ENCODE results near the gene CRELD2. TPM values are rescaled to one million over a fixed set of nuclear protein-coding genes. Genes with fewer than 3 reads are reported as not detected.

CRELD2 gene
- polyA plus RNA-seq, 2 of the 4 experiments (the other 2 are of a cell fraction), result 15.1 to 18.7 TPM

DNA sequence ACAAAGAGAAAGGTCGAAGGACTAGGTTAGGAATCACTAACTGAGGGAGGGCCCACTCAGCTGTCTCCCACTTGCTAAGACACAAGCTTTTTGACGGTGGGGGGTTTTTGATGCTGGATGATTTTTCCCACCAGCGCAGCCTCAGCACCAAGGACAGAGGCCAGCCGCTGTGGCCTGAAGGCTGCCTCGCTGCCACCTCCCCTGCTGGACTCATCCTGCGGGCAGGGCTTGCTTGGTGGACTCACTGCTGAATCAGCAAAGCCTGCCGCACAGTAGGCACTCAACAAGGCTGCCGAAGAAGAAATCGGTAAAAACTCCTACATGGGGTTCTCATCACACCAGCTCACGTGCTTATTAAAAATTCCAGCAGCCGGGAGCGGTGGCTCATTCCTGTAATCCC, 2.8 kb upstream of the CRELD2 start:
- DNase-seq (ENCODE audit: low read depth in 1 of 2, low spot score in 1 of 2), result no peak
- no peak overlapping the region for H3K27ac ChIP-seq
- H3K9me3 ChIP-seq, result no peaks in the 10 kb centered on the region
- 86% methylated on average over 10 of the region's 12 CpGs for WGBS (ENCODE audit: missing lambda C conversion rate)
- H3K4me2 ChIP-seq, result no peak overlapping the region
- ChIA-PET POLR2A (no interaction called here), CTCF (interaction anchor here (1.5 kb wide), 1 partner anchor 59 kb away, joined by 4 read pairs; no protein-coding TSS in a partner anchor)
- no peak for TF ChIP-seq KDM1A (IDR thresholded peaks at IDR 0.05; ENCODE audit: low read depth)
- TF ChIP-seq RAD21 (conservative IDR thresholded peaks at IDR 0.05 in 1 of 2, IDR thresholded peaks at IDR 0.05 in 1 of 2), result no peak
- no peak for TF ChIP-seq RCOR1 (IDR thresholded peaks at IDR 0.05; ENCODE audit: low read depth, low read length)
- no peak for TF ChIP-seq BHLHE40 (IDR thresholded peaks at IDR 0.05; ENCODE audit: low read depth, low read length)
- TF ChIP-seq, protein P1, sequence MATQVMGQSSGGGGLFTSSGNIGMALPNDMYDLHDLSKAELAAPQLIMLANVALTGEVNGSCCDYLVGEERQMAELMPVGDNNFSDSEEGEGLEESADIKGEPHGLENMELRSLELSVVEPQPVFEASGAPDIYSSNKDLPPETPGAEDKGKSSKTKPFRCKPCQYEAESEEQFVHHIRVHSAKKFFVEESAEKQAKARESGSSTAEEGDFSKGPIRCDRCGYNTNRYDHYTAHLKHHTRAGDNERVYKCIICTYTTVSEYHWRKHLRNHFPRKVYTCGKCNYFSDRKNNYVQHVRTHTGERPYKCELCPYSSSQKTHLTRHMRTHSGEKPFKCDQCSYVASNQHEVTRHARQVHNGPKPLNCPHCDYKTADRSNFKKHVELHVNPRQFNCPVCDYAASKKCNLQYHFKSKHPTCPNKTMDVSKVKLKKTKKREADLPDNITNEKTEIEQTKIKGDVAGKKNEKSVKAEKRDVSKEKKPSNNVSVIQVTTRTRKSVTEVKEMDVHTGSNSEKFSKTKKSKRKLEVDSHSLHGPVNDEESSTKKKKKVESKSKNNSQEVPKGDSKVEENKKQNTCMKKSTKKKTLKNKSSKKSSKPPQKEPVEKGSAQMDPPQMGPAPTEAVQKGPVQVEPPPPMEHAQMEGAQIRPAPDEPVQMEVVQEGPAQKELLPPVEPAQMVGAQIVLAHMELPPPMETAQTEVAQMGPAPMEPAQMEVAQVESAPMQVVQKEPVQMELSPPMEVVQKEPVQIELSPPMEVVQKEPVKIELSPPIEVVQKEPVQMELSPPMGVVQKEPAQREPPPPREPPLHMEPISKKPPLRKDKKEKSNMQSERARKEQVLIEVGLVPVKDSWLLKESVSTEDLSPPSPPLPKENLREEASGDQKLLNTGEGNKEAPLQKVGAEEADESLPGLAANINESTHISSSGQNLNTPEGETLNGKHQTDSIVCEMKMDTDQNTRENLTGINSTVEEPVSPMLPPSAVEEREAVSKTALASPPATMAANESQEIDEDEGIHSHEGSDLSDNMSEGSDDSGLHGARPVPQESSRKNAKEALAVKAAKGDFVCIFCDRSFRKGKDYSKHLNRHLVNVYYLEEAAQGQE (IDR thresholded peaks at IDR 0.05), result peak; percentile 73
- no peak for TF ChIP-seq RNF2 (IDR thresholded peaks at IDR 0.05; ENCODE audit: borderline replicate concordance, low read depth)
- no peak for ATAC-seq
- H3K4me3 ChIP-seq, result no peak overlapping the region
- H3K4me1 ChIP-seq, result peaks cover 5% of the 10 kb centered on the region; the same call in 1 of the 3 replicates
- FAIRE-seq, result no peak

DNA sequence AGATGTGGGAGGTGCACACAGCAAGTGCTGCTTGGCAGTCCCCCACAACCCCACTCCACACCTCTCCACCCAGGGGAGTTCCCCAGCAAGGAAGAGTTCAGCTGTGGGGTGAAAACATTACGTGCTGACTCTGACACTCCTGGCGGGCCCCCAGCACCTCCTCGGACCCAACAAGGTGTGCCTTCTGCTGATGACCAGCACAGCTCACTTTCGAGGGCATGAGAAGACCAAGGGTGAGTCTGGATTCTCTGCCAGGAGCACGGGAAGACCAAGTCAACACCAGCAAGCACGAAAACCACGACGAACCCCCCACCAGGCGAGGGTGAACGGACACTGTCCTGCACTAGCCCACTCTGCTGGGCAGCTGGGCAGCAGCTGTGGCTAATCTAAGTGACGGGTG, 1.6 kb upstream of the CRELD2 start:
- no peak for DNase-seq (ENCODE audit: low read depth in 1 of 2, low spot score in 1 of 2)
- 83% methylated on average over 11 of the region's 11 CpGs for WGBS (ENCODE audit: missing lambda C conversion rate)
- TF ChIP-seq, protein P2, sequence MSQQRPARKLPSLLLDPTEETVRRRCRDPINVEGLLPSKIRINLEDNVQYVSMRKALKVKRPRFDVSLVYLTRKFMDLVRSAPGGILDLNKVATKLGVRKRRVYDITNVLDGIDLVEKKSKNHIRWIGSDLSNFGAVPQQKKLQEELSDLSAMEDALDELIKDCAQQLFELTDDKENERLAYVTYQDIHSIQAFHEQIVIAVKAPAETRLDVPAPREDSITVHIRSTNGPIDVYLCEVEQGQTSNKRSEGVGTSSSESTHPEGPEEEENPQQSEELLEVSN (IDR thresholded peaks at IDR 0.05; ENCODE audit: borderline replicate concordance, low read depth), result no peak
- ChIA-PET POLR2A (no interaction called here), CTCF (no interaction called here)
- no peaks in the 10 kb centered on the region for H3K9me3 ChIP-seq
- no peak overlapping the region for H3K4me2 ChIP-seq
- no peak overlapping the region for H3K4me3 ChIP-seq
- FAIRE-seq, result no peak
- ATAC-seq, result no peak
- peaks cover 5% of the 10 kb centered on the region; the same call in 1 of the 3 replicates for H3K4me1 ChIP-seq
- no peak overlapping the region for H3K27ac ChIP-seq

DNA sequence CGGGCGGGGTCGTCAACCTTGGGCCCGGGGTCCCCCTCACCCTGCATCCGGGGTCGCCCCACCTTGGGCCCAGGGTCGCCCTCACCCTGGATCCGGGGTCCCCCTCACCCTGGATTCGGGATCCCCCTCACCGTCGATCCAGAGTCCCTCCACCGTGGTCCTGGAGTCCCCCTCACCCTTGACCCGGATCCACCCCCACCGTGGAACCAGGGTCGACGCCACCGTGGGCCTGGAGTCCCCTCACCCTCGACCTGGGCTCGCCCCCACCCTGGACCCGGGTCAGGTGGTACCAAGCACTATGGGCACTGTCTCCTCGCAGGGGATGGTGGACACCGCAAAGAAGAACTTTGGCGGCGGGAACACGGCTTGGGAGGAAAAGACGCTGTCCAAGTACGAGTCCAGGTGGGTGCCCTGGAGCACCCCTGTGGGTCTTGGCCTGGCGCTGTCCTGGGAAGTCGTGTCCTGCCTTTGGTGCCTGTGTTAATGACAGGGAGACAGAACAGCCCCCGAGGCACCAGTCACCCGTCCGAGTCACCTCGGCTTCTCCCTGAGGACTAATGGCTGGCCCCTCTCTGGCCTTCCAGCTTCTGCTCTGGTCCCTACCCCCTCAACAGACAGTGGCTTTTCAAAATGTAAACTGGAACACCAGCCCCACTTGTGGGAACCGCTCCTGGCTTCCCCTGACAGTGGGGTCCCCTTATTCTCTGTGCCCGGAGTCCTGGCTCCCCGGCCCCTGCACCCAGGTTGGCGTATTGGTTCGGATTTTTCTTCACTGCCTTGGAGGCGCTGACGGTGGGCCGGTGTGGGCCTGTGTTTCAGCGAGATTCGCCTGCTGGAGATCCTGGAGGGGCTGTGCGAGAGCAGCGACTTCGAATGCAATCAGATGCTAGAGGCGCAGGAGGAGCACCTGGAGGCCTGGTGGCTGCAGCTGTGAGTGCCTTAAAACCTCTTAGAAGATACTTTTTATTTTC, 762 bp downstream of the CRELD2 start:
- no peak for DNase-seq (ENCODE audit: low read depth in 1 of 2, low spot score in 1 of 2)
- TF ChIP-seq, protein P1 (IDR thresholded peaks at IDR 0.05), result no peak
- no peak for TF ChIP-seq ZNF302 (CRISPR knock-in tag; IDR thresholded peaks at IDR 0.05)
- TF ChIP-seq RARB (CRISPR knock-in tag; IDR thresholded peaks at IDR 0.05), result no peak
- TF ChIP-seq BHLHE40 (IDR thresholded peaks at IDR 0.05; ENCODE audit: low read depth, low read length), result no peak
- Histone ChIP-seq H3K9me3 (no peaks in the 10 kb centered on the region), H3K27ac (peak overlapping the region; percentile 65 to 87), H3K4me3 (peak overlapping the region; percentile 71), H3K4me2 (peak overlapping the region; percentile 89), H3K4me1 (peaks cover 5% of the 10 kb centered on the region; the same call in 1 of the 3 replicates)
- POLR2A ChIA-PET, result interaction anchor here (0.6 kb wide), 1 partner anchor 108 kb away, joined by 5 read pairs; no protein-coding TSS in a partner anchor
- 77% methylated on average over 27 of the region's 47 CpGs for WGBS (ENCODE audit: missing lambda C conversion rate)
- CTCF ChIA-PET, result interaction anchor here (2.0 kb wide), 1 partner anchor 12 kb away, joined by 6 read pairs; no protein-coding TSS in a partner anchor
- ATAC-seq, result no peak
- no peak for FAIRE-seq

Measured in A549 (cell line).